HEK293 (cell line): ENCODE results near the gene CADM4.

ENCODE experiments used
- HOXA7 ChIP-seq: sonication (generic); formaldehyde crosslinking; IDR thresholded peaks from 2 replicates; pipeline ENCODE4 v1.8.1; 2022; ENCODE audit warnings: missing genetic modification reagents, borderline replicate concordance
- YY1 ChIP-seq: fragments of 450-650 bp; formaldehyde crosslinking; IDR thresholded peaks from 2 replicates; pipeline ENCODE4 v1.5.1; 2018; ENCODE audit warnings: missing biosample characterization, missing genetic modification characterization
- ZBTB21 ChIP-seq: fragments of 450-650 bp; formaldehyde crosslinking; IDR thresholded peaks from 2 replicates; pipeline ENCODE4 v1.5.1; 2017; ENCODE audit warnings: missing biosample characterization, missing genetic modification characterization
- ZNF138 ChIP-seq: fragments of 450-650 bp; formaldehyde crosslinking; IDR thresholded peaks from 2 replicates; pipeline ENCODE4 v1.5.1; 2016; ENCODE audit warnings: missing biosample characterization, missing genetic modification characterization, borderline replicate concordance
- ZNF155 ChIP-seq: fragments of 450-650 bp; formaldehyde crosslinking; IDR thresholded peaks from 2 replicates; pipeline ENCODE4 v1.5.1; 2016; ENCODE audit warnings: missing biosample characterization, missing genetic modification characterization
- ZNF223 ChIP-seq: fragments of 450-650 bp; formaldehyde crosslinking; IDR thresholded peaks from 2 replicates; pipeline ENCODE4 v1.5.1; 2016; ENCODE audit warnings: missing biosample characterization, missing genetic modification characterization
- TF ChIP-seq, protein P1 (sequence below): fragments of 450-650 bp; formaldehyde crosslinking; IDR thresholded peaks from 2 replicates; pipeline ENCODE4 v1.5.1; 2016; ENCODE audit warnings: missing biosample characterization, missing genetic modification characterization
- TF ChIP-seq, protein P2 (sequence below): fragments of 450-650 bp; formaldehyde crosslinking; IDR thresholded peaks from 2 replicates; pipeline ENCODE4 v1.5.1; 2016; ENCODE audit warnings: missing biosample characterization, missing genetic modification characterization

DNA sequence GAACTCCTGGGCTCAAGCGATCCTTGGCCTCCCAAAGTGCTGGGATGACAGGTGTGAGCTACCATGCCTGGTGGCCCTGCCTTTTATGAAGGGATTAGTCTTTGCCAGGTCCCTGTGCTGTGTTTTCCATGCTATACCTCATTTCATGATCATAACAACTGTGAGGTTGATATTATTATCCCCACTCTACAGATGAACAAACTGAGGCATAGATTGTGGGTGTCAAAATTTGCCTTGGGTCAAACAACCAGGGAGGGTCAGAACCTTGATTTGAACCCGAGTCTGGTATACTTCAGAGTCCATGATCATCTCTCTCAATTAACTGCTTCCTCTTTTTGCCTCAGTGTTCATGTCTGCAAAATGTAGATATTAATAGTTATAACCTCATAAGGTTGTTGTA is 57.2 kb downstream of the CADM4 start:
- TF ChIP-seq ZBTB21 (tag by site-specific recombination) = no peak
- TF ChIP-seq, protein P1, sequence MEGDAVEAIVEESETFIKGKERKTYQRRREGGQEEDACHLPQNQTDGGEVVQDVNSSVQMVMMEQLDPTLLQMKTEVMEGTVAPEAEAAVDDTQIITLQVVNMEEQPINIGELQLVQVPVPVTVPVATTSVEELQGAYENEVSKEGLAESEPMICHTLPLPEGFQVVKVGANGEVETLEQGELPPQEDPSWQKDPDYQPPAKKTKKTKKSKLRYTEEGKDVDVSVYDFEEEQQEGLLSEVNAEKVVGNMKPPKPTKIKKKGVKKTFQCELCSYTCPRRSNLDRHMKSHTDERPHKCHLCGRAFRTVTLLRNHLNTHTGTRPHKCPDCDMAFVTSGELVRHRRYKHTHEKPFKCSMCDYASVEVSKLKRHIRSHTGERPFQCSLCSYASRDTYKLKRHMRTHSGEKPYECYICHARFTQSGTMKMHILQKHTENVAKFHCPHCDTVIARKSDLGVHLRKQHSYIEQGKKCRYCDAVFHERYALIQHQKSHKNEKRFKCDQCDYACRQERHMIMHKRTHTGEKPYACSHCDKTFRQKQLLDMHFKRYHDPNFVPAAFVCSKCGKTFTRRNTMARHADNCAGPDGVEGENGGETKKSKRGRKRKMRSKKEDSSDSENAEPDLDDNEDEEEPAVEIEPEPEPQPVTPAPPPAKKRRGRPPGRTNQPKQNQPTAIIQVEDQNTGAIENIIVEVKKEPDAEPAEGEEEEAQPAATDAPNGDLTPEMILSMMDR (tag by site-specific recombination) = no peak
- no peak for TF ChIP-seq ZNF138
- no peak for TF ChIP-seq ZNF223
- TF ChIP-seq YY1 = no peak
- no peak for TF ChIP-seq ZNF155
- no peak for TF ChIP-seq HOXA7
- TF ChIP-seq, protein P2, sequence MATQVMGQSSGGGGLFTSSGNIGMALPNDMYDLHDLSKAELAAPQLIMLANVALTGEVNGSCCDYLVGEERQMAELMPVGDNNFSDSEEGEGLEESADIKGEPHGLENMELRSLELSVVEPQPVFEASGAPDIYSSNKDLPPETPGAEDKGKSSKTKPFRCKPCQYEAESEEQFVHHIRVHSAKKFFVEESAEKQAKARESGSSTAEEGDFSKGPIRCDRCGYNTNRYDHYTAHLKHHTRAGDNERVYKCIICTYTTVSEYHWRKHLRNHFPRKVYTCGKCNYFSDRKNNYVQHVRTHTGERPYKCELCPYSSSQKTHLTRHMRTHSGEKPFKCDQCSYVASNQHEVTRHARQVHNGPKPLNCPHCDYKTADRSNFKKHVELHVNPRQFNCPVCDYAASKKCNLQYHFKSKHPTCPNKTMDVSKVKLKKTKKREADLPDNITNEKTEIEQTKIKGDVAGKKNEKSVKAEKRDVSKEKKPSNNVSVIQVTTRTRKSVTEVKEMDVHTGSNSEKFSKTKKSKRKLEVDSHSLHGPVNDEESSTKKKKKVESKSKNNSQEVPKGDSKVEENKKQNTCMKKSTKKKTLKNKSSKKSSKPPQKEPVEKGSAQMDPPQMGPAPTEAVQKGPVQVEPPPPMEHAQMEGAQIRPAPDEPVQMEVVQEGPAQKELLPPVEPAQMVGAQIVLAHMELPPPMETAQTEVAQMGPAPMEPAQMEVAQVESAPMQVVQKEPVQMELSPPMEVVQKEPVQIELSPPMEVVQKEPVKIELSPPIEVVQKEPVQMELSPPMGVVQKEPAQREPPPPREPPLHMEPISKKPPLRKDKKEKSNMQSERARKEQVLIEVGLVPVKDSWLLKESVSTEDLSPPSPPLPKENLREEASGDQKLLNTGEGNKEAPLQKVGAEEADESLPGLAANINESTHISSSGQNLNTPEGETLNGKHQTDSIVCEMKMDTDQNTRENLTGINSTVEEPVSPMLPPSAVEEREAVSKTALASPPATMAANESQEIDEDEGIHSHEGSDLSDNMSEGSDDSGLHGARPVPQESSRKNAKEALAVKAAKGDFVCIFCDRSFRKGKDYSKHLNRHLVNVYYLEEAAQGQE (tag by site-specific recombination) = no peak
